ENCODE data around the gene EXOSC5. TPM values are rescaled to one million over a fixed set of nuclear protein-coding genes. Genes with fewer than 3 reads are reported as not detected.

The EXOSC5 gene
- total and polyA plus RNA-seq, 9 of the 15 experiments (the other 6 are each of a cell fraction or from before 2014, with no cell fraction given), result 10.9 to 75.5 (median 37.8) TPM

GRCh38 chr19:41427647-41428480 is 30.7 kb upstream of the EXOSC5 start (continued):
- no peak for TF ChIP-seq E2F8 (IDR thresholded peaks at IDR 0.05; ENCODE audit: low read depth, partially characterized antibody)
- TF ChIP-seq ARID3A (IDR thresholded peaks at IDR 0.05; ENCODE audit: borderline replicate concordance, low read depth, low read length), result no peak
- TF ChIP-seq KLF10 (CRISPR knock-in tag; IDR thresholded peaks at IDR 0.05), result no peak
- no peak for TF ChIP-seq HNRNPK (IDR thresholded peaks at IDR 0.05; ENCODE audit: low read depth, low read length, poor library complexity, severe bottlenecking)
- TF ChIP-seq BCLAF1 (IDR thresholded peaks at IDR 0.05; ENCODE audit: borderline replicate concordance in 1 of 2, control insufficient read depth in 1 of 2, low read depth in 2 of 2, low read length in 1 of 2), result no peak
- TF ChIP-seq CUX1 (CRISPR knock-in tag; IDR thresholded peaks at IDR 0.05), result no peak
- TF ChIP-seq RFX7 (CRISPR knock-in tag; IDR thresholded peaks at IDR 0.05), result no peak
- TF ChIP-seq ZFP91 (CRISPR knock-in tag; IDR thresholded peaks at IDR 0.05), result no peak
- peak in 1 of 2 experiments; percentile 27; a peak in 1 of 4 replicates for TF ChIP-seq ETV6 (IDR thresholded peaks at IDR 0.05; ENCODE audit: borderline replicate concordance in 1 of 2, low read depth in 2 of 2, low read length in 1 of 2)
- TF ChIP-seq ETV6 (CRISPR knock-in tag; IDR thresholded peaks at IDR 0.05; ENCODE audit: borderline replicate concordance), result no peak
